GM18508 (cell line): ENCODE measurements around the gene FYCO1.
A peak's percentile ranks its signal among the peaks of the same experiment; 100 is the strongest.
"Not testable (repeated sequence)": the region's sequence is repeated elsewhere in the genome, so short reads cannot be mapped to it uniquely, and the experiment has no call there.

Experiments used
- ATAC-seq: cut with Tn5 transposase; IDR thresholded peaks from one replicate; pipeline ENCODE4 v1.9.1; 2021; ENCODE audit warnings: moderate number of reproducible peaks; ENCODE audit not compliant: insufficient read depth, unreplicated experiment

FYCO1 gene

GRCh38 chr3:45995236-45996192, at the start of gene FYCO1:
FYCO1 (minus strand) TSS chr3:45995824; CDS start chr3:45984910, 10,914 bp downstream.
- peak; percentile 65 for ATAC-seq

DNA sequence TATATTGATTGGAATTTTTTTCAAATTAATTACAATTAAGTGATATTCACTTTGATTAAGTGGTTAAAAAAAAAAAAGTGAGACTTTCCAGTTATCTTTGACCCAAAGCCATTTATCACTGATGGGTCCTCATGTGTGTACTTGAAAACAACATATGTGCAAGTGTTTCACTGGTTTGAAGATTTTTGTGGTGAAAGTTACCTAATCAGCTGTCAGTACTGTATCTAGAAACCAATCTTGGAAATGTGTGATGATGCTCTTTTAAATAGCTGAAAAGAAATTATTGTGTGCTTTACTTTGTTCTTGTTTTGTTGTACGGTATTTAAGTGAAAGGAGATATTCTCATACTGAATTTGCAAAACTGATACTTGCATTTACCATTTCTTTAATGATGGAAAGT, 43.3 kb upstream of the FYCO1 start:
- ATAC-seq = no peak

DNA sequence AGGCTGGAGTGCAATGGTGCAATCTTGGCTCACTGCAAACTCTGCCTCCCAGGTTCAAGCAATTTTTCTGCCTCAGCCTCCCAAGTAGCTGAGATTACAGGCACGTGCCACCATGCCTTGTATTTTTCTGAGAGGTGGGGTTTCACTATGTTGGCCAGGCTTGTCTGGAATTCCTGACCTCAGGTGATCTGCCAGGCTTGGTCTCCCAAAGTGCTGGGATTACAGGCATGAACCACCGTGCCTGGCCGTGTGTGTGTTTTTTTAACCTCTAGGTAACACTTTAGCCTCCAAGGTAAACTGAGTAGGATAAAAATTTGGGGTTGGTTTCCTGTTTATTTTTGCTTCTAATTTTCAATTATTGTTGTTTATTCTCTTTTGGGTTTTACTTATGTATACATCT, 42.4 kb upstream of the FYCO1 start:
- ATAC-seq = not testable (repeated sequence)

GRCh38 chr3:46036191-46036590, 40.6 kb upstream of the FYCO1 start:
- ATAC-seq = no peak

DNA sequence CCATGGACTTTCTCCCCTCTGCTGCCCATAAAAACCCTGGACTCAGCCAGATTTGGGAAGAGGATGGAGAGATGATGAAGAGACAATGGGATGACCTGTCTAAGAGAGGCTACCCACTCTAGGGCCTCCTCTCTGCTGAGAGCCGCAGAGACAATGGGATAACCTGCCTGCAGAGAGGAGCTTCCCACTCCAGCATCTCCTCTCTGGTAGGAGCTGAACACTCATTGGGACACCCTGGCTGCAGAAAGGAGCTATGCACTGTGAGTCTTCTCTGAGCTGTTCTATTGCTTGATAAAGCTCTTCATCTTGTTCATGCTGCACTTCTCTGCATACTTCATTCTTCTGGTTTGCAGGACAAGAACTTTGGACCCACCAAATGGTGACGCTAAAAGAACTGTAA, 36.1 kb upstream of the FYCO1 start:
- ATAC-seq = no peak

DNA sequence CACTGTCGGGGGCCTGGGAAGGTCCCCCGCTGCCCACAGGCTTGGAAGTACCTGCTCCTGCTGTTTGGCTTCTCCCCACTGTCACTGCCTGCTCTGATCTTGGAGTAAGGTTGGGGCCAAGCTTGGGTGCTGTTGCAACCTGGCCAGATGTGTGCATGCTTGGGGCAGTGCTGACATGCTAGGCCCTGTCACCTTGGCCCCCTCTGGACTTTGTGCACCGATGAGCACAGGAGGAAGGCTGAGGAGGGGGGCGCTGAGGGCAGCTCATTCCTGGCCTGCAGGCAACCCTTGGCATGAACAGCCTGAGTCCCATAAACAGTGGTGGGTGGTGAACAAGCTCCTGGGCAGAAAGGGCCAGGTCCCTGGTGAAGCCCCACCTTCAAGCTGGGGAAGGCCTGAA, 35.6 kb upstream of the FYCO1 start:
- ATAC-seq = no peak

GRCh38 chr3:46030626-46031025, 35.0 kb upstream of the FYCO1 start:
- ATAC-seq = no peak

GRCh38 chr3:46029953-46030543, 34.4 kb upstream of the FYCO1 start:
- ATAC-seq = no peak

GRCh38 chr3:46027736-46028397, 32.2 kb upstream of the FYCO1 start:
- ATAC-seq = no peak

DNA sequence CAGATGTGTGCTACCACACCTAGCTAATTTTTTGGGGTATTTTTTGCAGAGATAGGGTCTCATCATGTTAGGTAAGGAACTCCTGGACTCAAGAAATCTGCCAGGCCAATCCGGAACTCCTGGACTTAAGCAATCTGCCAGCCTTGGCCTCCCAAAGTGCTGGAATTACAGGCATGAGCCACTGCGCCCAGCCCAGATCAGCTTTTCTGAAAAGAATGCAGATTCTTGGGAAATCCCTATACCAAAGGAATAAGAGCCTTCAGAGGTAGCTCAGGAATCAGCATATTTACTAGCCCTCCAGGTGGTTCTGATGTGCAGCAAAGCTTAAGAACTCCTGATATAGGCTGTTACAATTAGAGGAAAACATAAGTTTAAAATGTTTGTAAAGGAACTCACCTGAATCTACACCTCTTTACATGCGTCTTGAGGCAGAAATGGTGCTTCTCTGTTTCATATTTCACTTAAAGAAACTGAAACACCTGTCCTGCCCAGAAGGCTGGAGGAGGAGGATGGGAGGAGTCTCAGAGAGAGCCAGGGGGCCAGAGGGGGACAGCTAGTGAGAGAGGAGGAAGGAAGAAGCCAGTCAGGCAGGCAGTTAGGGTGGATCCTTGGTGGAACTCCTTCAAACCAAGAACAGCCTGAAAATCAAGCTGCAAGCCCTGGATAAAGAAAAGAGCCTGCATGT, 31.5 kb upstream of the FYCO1 start, which contains the start of gene XCR1:
XCR1 (minus strand) TSS at position 463 of the 685 bp plus-strand sequence. CDS start 5,536 bp downstream, outside the sequence.
- ATAC-seq = no peak

- no peak for ATAC-seq
Observed at GRCh38 chr3:46025139-46025538, 29.5 kb upstream of the FYCO1 start.

GRCh38 chr3:46024131-46024530, 28.5 kb upstream of the FYCO1 start:
- ATAC-seq = no peak

DNA sequence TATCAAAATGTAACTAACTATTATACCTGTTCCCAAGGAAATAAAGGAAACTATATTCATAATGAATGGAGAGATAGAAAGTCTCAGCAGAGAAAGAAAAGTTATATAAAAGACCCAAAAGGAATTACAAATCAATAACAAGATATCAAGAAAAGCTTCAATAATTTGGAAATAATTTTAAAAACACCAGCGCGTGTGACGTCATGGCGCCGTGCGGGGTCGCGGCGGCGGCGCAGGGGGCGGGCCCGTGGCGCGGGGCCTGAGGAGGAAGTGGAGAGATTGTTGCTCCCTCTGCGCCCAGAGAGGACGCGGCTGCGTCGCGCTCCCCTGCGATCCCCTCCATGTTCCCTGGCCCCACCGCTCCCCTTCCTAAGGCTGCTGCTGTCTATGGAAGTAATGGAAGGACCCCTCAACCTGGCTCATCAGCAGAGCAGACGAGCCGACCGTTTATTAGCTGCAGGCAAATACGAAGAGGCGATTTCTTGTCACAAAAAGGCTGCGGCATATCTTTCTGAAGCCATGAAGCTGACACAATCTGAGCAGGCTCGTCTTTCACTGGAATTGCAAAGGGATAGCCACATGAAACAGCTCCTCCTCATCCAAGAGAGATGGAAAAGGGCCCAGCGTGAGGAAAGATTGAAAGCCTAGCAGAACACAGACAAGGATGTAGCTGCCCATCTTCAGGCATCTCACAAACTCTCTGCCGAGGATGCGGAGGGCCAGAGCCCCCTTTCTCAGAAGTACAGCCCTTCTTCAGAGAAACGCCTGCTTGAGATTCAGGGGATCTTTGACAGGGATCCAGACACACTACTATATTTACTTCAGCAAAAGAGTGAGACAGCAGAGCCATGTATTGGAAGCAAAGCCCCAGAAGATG, 27.5 kb upstream of the FYCO1 start:
- ATAC-seq = no peak

GRCh38 chr3:46021516-46021915, 25.9 kb upstream of the FYCO1 start:
- no peak for ATAC-seq

- ATAC-seq = no peak
Observed at GRCh38 chr3:46020766-46021510, 25.3 kb upstream of the FYCO1 start.

GRCh38 chr3:46019707-46020106, 24.1 kb upstream of the FYCO1 start:
- ATAC-seq = no peak

DNA sequence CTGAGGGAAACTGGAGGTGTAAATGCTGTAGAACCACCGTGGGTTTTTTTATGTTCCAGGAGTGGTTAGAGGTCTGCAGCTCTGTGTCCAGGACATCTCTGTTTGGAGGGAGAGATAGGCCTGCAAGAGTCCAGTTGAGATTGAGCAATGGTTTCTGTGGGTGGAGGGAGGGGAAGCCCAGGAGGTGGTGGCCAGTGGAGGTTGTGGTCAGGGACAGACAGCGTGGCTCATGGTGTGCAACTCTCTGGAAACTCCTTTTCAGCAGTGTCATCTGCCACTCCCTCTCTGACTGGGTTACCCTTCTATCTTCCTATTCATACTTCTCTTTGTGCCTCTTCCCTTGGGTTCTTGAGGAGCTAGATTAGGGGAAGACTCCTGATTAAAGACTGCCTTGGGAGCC, 22.1 kb upstream of the FYCO1 start:
- ATAC-seq = no peak

- ATAC-seq = no peak
Observed at GRCh38 chr3:46013316-46014094, 17.9 kb upstream of the FYCO1 start.
